HCT116 (cell line): Measurements from ENCODE around the gene ARHGAP10. TPM values are rescaled to one million over a fixed set of nuclear protein-coding genes. Genes with fewer than 3 reads are reported as not detected.

Experiments
- ATAC-seq: fragments of 200-7000 bp; cut with Tn5 transposase; 2 replicates; pipeline ENCODE4 v1.9.1; 2020; ENCODE audit warnings: mild to moderate bottlenecking, moderate library complexity
- BruUV-seq: library from RNA; stranded (reverse); fragments of 400-500 nt; replicated peaks from 2 replicates; lab custom pipeline; 2021; lab: Mats Ljungman, UMichigan
- CTCF ChIA-PET: fragments of 300-600 bp; sonication (Branson Sonifier 250); formaldehyde crosslinking; loops from one replicate; lab custom pipeline; 2021; ENCODE audit warnings: antibody characterized with exemption; lab: Charles Lee
- POLR2A ChIA-PET: fragments of 300-600, 350-600 bp; sonication (Branson Sonifier 250); formaldehyde crosslinking; loops from one replicate; lab custom pipeline; 2021; ENCODE audit warnings: antibody characterized with exemption; lab: Charles Lee
- RAD21 ChIA-PET, 2 experiments: fragments of 300-600 bp; sonication (Branson Sonifier 250); formaldehyde crosslinking; loops; one replicate each; lab custom pipeline; 2023; ENCODE audit warnings: low total read pairs in 2 of 2; ENCODE audit not compliant: uncharacterized antibody in 2 of 2, unreplicated experiment in 2 of 2, low non-redundant PET in 1 of 2; lab: Charles Lee
- DNase-seq: peaks from one replicate; pipeline ENCODE4 v3.0.0-alpha.2; 2010; ENCODE audit warnings: low read depth, low spot score
- H2AFZ ChIP-seq: fragments of 200-600 bp; shearing (Covaris generic), sonication (generic); 2 replicates; pipeline ENCODE4 v1.6.1; 2017; ENCODE audit warnings: low read depth, mixed run types, mixed read lengths, antibody characterized with exemption, low read length; ENCODE audit not compliant: poor library complexity, severe bottlenecking
- H3K27ac ChIP-seq: 2 replicates; pipeline ENCODE4 v1.5.1; 2012; ENCODE audit warnings: low read depth, low read length
- H3K27me3 ChIP-seq: fragments of 200-600 bp; sonication (generic); 2 replicates; pipeline ENCODE4 v1.6.1; 2016; ENCODE audit warnings: mixed run types, low read length, mixed read lengths; ENCODE audit not compliant: insufficient read depth
- H3K36me3 ChIP-seq, 2 experiments: fragments of 200-500 bp in 1 of 2; fragments of 200-600 bp in 1 of 2; sonication (Bioruptor generic) in 1 of 2; sonication (generic) in 1 of 2; 2 replicates each; pipeline versions ENCODE4 v1.5.1 to v1.6.1; 2014 to 2016; ENCODE audit warnings: low read length in 2 of 2, inconsistent platforms in 1 of 2, mixed read lengths in 1 of 2, mixed run types in 1 of 2; ENCODE audit not compliant: insufficient read depth in 2 of 2, control insufficient read depth in 1 of 2
- H3K4me1 ChIP-seq, 2 experiments: fragments of 200-600 bp in 1 of 2; sonication (generic) in 1 of 2; 2 replicates each; pipeline versions ENCODE4 v1.5.1 to v1.6.1; 2012 to 2017; ENCODE audit warnings: low read length in 2 of 2, inconsistent platforms in 1 of 2, mild to moderate bottlenecking in 1 of 2, mixed read lengths in 1 of 2, mixed run types in 1 of 2, moderate library complexity in 1 of 2; ENCODE audit not compliant: insufficient read depth in 2 of 2, control insufficient read depth in 1 of 2
- H3K4me2 ChIP-seq: fragments of 200-600 bp; sonication (generic); 2 replicates; pipeline ENCODE4 v1.6.1; 2017; ENCODE audit warnings: mixed run types, low read length, mixed read lengths
- H3K4me3 ChIP-seq, 2 experiments: fragments of 200-600 bp in 1 of 2; sonication (generic) in 1 of 2; replicated peaks in 1 of 2; 2 replicates each; pipeline ENCODE4 v1.5.1; 2011 to 2016; ENCODE audit warnings: low read length in 2 of 2, control low read depth in 1 of 2, low read depth in 1 of 2, mild to moderate bottlenecking in 1 of 2, mixed read lengths in 1 of 2, mixed run types in 1 of 2
- H3K79me2 ChIP-seq: fragments of 200-600 bp; sonication (generic); 2 replicates; pipeline ENCODE4 v1.6.1; 2017; ENCODE audit warnings: mild to moderate bottlenecking, mixed run types, low read length, moderate library complexity, mixed read lengths; ENCODE audit not compliant: insufficient read depth
- H3K9ac ChIP-seq: fragments of 200-600 bp; sonication (generic); 2 replicates; pipeline ENCODE4 v1.6.1; 2016; ENCODE audit warnings: low read length, mixed read lengths
- H3K9me2 ChIP-seq: fragments of 200-600 bp; sonication (generic), shearing (Covaris generic); 2 replicates; pipeline ENCODE4 v1.6.1; 2017; ENCODE audit warnings: mixed run types, mild to moderate bottlenecking, moderate library complexity; ENCODE audit not compliant: insufficient read depth
- H3K9me3 ChIP-seq, 2 experiments: fragments of 200-500 bp in 1 of 2; fragments of 200-600 bp in 1 of 2; sonication (Bioruptor generic) in 1 of 2; sonication (generic) in 1 of 2; 2 replicates each; pipeline ENCODE4 v1.6.1; 2014 to 2017; ENCODE audit warnings: low read length in 2 of 2, mixed read lengths in 2 of 2, inconsistent platforms in 1 of 2, low read depth in 1 of 2, mild to moderate bottlenecking in 1 of 2, mixed run types in 1 of 2, moderate library complexity in 1 of 2; ENCODE audit not compliant: control insufficient read depth in 1 of 2, insufficient read depth in 1 of 2
- H4K20me1 ChIP-seq: fragments of 200-600 bp; sonication (generic), shearing (Covaris generic); 2 replicates; pipeline ENCODE4 v1.6.1; 2017; ENCODE audit warnings: mixed run types, mild to moderate bottlenecking, moderate library complexity; ENCODE audit not compliant: insufficient read depth
- CBX3 ChIP-seq: IDR thresholded peaks from 2 replicates; pipeline ENCODE4 v1.6.1; 2012; ENCODE audit warnings: low read depth
- CEBPB ChIP-seq: IDR thresholded peaks from 2 replicates; pipeline ENCODE4 v1.6.1; 2012; ENCODE audit warnings: low read depth
- EZH2 ChIP-seq: fragments of 200-600 bp; sonication (generic); IDR thresholded peaks from 2 replicates; pipeline ENCODE4 v1.6.1; 2017; ENCODE audit warnings: antibody characterized with exemption, mixed run types
- FOSL1 ChIP-seq: IDR thresholded peaks from 2 replicates; pipeline ENCODE4 v1.6.1; 2012; ENCODE audit warnings: low read depth
- JUND ChIP-seq: IDR thresholded peaks from 2 replicates; pipeline ENCODE4 v1.6.1; 2012
- SIN3A ChIP-seq: IDR thresholded peaks from 2 replicates; pipeline ENCODE4 v1.6.1; 2012; ENCODE audit warnings: low read depth
- SP1 ChIP-seq: IDR thresholded peaks from 2 replicates; pipeline ENCODE4 v1.6.1; 2012; ENCODE audit warnings: low read depth
- SRF ChIP-seq: IDR thresholded peaks from 2 replicates; pipeline ENCODE4 v1.6.1; 2012; ENCODE audit warnings: low read depth
- TCF7L2 ChIP-seq: IDR thresholded peaks from 2 replicates; pipeline ENCODE4 v1.7.0; 2011; ENCODE audit warnings: borderline replicate concordance, inconsistent platforms; ENCODE audit not compliant: insufficient read depth, insufficient read length; ENCODE audit errors: extremely low read depth
- YY1 ChIP-seq: IDR thresholded peaks from 2 replicates; pipeline ENCODE4 v1.6.1; 2011; ENCODE audit warnings: low read length, low read depth, moderate library complexity, mild to moderate bottlenecking; ENCODE audit not compliant: insufficient replicate concordance; ENCODE audit errors: extremely low read depth
- ZFX ChIP-seq: fragments of 450-650 bp; IDR thresholded peaks from 2 replicates; pipeline ENCODE4 v1.6.1; 2017
- ZNF274 ChIP-seq: fragments of 200-500 bp; sonication (Bioruptor generic); IDR thresholded peaks from 2 replicates; pipeline ENCODE4 v1.6.1; 2014; ENCODE audit warnings: mild to moderate bottlenecking, low read depth, low read length, inconsistent platforms
- intact Hi-C: fragments of 100-400 bp; cut with micrococcal nuclease; formaldehyde crosslinking; loops from 2 replicates; pipeline ENCODE4 v1.10.0; 2022
- total RNA-seq: library from RNA; stranded (reverse); gene quantifications from one replicate; pipeline ENCODE4 v1.2.1, GENCODE V29; 2021; ENCODE audit not compliant: unreplicated experiment
- TF ChIP-seq, protein P1 (sequence below): IDR thresholded peaks from 2 replicates; pipeline ENCODE4 v1.6.1; 2012; ENCODE audit warnings: low read depth
- TF ChIP-seq, protein P2 (sequence below): IDR thresholded peaks from 2 replicates; pipeline ENCODE4 v1.6.1; 2011; ENCODE audit warnings: mild to moderate bottlenecking, low read length, moderate library complexity; ENCODE audit not compliant: insufficient replicate concordance; ENCODE audit errors: extremely low read depth

Gene ARHGAP10
- total RNA-seq, 1 experiment from 2014 or later = 24.7 TPM

DNA sequence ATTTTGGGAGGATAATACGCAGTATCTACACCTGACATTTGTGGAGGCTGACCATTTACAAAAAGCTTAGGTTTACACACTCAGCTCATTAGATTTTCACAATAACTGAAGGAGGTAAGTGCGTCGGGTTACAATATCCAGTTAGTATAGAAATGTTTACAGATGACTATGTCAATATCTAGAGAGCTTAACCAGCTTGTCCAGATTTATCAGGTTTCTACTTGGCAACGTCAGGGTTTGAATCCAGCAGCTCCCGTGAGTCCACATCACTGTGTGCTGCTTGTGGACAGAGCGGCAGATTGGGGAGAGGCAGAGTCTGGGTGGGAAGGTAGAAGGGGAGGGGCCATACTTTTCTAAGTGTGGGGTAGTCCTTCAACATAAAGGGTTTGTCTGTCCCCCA lies 28.3 kb downstream of the ARHGAP10 start:
- CTCF ChIA-PET = no interaction called here
- H3K27ac ChIP-seq = no peak overlapping the region
- no peak overlapping the region for H3K9ac ChIP-seq
- POLR2A ChIA-PET = no interaction called here
- RAD21 ChIA-PET = no interaction called here
- DNase-seq (no peak), ATAC-seq (no peak)
- H3K4me2 ChIP-seq = no peak overlapping the region
- H3K27me3 ChIP-seq = no peaks in the 10 kb centered on the region
- TF ChIP-seq EZH2 = no peak
- no peak for TF ChIP-seq FOSL1
- no peak for TF ChIP-seq SIN3A
- TF ChIP-seq SRF = no peak
- no peak for TF ChIP-seq CEBPB
- no peak for TF ChIP-seq CBX3
- TF ChIP-seq ZNF274 = no peak
- TF ChIP-seq TCF7L2 = no peak
- no peak for TF ChIP-seq YY1
- no peak for TF ChIP-seq ZFX
- no peak for TF ChIP-seq JUND
- no peak for TF ChIP-seq SP1
- intact Hi-C loops = no loop called here
- no TSS peak for BruUV-seq
- H3K79me2 ChIP-seq = peaks cover 69% of the 10 kb centered on the region
- peaks cover 4% of the 10 kb centered on the region; the same call in 1 of the 2 replicates for H4K20me1 ChIP-seq
- peaks cover 5 to 20% of the 10 kb centered on the region in 2 experiments; a peak in 2 of 4 replicates for H3K4me1 ChIP-seq
- H3K9me2 ChIP-seq = no peaks in the 10 kb centered on the region
- no peaks in the 10 kb centered on the region for H3K9me3 ChIP-seq
- H2AFZ ChIP-seq = no peak overlapping the region
- no peaks in the 10 kb centered on the region for H3K36me3 ChIP-seq
- H3K4me3 ChIP-seq = no peak overlapping the region

DNA sequence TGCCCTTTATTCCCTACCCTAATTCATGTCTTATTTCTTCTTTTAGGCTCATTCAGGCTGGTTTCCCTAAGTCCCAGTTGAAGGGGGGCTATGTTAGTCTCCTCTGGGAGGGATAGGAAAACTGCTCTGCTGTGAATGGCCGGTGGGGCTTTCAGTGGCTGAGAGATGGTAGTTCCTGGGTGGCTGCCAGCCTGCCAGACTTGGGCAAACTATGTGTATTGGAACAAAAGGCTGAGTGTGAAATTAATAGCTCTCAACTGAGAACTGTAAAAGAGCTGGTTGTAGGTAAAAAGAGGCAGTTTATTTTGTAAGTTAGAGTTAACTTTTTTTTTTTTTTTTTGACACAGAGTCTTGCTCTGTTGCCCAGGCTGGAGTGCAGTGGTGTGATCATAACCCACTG lies 28.8 kb downstream of the ARHGAP10 start:
- ChIA-PET CTCF (no interaction called here), RAD21 (no interaction called here)
- H3K79me2 ChIP-seq = peaks cover 64% of the 10 kb centered on the region
- TF ChIP-seq CBX3 (no peak), YY1 (no peak), SRF (no peak), EZH2 (no peak), ZFX (no peak)
- TF ChIP-seq, protein P1, sequence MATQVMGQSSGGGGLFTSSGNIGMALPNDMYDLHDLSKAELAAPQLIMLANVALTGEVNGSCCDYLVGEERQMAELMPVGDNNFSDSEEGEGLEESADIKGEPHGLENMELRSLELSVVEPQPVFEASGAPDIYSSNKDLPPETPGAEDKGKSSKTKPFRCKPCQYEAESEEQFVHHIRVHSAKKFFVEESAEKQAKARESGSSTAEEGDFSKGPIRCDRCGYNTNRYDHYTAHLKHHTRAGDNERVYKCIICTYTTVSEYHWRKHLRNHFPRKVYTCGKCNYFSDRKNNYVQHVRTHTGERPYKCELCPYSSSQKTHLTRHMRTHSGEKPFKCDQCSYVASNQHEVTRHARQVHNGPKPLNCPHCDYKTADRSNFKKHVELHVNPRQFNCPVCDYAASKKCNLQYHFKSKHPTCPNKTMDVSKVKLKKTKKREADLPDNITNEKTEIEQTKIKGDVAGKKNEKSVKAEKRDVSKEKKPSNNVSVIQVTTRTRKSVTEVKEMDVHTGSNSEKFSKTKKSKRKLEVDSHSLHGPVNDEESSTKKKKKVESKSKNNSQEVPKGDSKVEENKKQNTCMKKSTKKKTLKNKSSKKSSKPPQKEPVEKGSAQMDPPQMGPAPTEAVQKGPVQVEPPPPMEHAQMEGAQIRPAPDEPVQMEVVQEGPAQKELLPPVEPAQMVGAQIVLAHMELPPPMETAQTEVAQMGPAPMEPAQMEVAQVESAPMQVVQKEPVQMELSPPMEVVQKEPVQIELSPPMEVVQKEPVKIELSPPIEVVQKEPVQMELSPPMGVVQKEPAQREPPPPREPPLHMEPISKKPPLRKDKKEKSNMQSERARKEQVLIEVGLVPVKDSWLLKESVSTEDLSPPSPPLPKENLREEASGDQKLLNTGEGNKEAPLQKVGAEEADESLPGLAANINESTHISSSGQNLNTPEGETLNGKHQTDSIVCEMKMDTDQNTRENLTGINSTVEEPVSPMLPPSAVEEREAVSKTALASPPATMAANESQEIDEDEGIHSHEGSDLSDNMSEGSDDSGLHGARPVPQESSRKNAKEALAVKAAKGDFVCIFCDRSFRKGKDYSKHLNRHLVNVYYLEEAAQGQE = no peak
- TF ChIP-seq, protein P2, sequence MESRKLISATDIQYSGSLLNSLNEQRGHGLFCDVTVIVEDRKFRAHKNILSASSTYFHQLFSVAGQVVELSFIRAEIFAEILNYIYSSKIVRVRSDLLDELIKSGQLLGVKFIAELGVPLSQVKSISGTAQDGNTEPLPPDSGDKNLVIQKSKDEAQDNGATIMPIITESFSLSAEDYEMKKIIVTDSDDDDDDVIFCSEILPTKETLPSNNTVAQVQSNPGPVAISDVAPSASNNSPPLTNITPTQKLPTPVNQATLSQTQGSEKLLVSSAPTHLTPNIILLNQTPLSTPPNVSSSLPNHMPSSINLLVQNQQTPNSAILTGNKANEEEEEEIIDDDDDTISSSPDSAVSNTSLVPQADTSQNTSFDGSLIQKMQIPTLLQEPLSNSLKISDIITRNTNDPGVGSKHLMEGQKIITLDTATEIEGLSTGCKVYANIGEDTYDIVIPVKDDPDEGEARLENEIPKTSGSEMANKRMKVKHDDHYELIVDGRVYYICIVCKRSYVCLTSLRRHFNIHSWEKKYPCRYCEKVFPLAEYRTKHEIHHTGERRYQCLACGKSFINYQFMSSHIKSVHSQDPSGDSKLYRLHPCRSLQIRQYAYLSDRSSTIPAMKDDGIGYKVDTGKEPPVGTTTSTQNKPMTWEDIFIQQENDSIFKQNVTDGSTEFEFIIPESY = no peak

More for the DNA sequence above, 28.8 kb downstream of the ARHGAP10 start:
- intact Hi-C loops = no loop called here
- H3K9ac ChIP-seq = no peak overlapping the region
- peaks cover 4% of the 10 kb centered on the region; the same call in 1 of the 2 replicates for H4K20me1 ChIP-seq
- peaks cover 5 to 21% of the 10 kb centered on the region in 2 experiments; a peak in 3 of 4 replicates for H3K4me1 ChIP-seq
- no peaks in the 10 kb centered on the region for H3K27me3 ChIP-seq
- no TSS peak for BruUV-seq
- ATAC-seq (no peak), DNase-seq (no peak)
- H3K9me2 ChIP-seq = no peaks in the 10 kb centered on the region
- no peak overlapping the region for H3K4me3 ChIP-seq
- H3K9me3 ChIP-seq = no peaks in the 10 kb centered on the region
- H2AFZ ChIP-seq = no peak overlapping the region
- POLR2A ChIA-PET = no interaction called here
- H3K4me2 ChIP-seq = no peak overlapping the region
- no peaks in the 10 kb centered on the region for H3K36me3 ChIP-seq
- H3K27ac ChIP-seq = no peak overlapping the region
